Fibroblast of gingiva (primary cell): ENCODE results near the gene GAGE12F.
"Not testable (repeated sequence)": the region's sequence is repeated elsewhere in the genome, so short reads cannot be mapped to it uniquely, and the experiment has no call there.

Experiments used
- DNase-seq: peaks from one replicate; pipeline ENCODE4 v3.0.0-alpha.2; 2011; ENCODE audit warnings: low read depth

Gene GAGE12F, protein sequence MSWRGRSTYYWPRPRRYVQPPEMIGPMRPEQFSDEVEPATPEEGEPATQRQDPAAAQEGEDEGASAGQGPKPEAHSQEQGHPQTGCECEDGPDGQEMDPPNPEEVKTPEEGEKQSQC

DNA sequence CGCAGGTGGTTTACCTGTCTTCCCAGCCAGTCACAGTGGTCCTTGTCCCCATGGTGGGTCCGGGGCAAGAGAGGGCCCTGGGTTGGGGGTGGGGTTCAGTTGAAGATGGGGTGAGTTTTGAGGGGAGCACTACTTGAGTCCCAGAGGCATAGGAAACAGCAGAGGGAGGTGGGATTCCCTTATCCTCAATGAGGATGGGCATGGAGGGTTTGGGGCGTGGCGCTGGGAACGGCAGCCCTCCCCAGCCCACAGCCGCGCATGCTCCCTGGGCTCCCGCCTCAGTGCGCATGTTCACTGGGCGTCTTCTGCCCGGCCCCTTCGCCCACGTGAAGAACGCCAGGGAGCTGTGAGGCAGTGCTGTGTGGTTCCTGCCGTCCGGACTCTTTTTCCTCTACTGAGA, at the start of gene GAGE12F:
GAGE12F (plus strand) TSS at position 301 of the 400 bp plus-strand sequence. CDS start 1,155 bp downstream, outside the sequence.
- not testable (repeated sequence) for DNase-seq

DNA sequence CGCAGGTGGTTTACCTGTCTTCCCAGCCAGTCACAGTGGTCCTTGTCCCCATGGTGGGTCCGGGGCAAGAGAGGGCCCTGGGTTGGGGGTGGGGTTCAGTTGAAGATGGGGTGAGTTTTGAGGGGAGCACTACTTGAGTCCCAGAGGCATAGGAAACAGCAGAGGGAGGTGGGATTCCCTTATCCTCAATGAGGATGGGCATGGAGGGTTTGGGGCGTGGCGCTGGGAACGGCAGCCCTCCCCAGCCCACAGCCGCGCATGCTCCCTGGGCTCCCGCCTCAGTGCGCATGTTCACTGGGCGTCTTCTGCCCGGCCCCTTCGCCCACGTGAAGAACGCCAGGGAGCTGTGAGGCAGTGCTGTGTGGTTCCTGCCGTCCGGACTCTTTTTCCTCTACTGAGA, 28.8 kb upstream of the GAGE12F start, which contains the start of gene GAGE12C:
GAGE12C (plus strand) TSS at position 301 of the 400 bp plus-strand sequence. CDS start 1,155 bp downstream, outside the sequence.
- not testable (repeated sequence) for DNase-seq

DNA sequence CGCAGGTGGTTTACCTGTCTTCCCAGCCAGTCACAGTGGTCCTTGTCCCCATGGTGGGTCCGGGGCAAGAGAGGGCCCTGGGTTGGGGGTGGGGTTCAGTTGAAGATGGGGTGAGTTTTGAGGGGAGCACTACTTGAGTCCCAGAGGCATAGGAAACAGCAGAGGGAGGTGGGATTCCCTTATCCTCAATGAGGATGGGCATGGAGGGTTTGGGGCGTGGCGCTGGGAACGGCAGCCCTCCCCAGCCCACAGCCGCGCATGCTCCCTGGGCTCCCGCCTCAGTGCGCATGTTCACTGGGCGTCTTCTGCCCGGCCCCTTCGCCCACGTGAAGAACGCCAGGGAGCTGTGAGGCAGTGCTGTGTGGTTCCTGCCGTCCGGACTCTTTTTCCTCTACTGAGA, 19.2 kb upstream of the GAGE12F start, which contains the start of gene GAGE12D:
GAGE12D (plus strand) TSS at position 301 of the 400 bp plus-strand sequence. CDS start 1,155 bp downstream, outside the sequence.
- DNase-seq: not testable (repeated sequence)

DNA sequence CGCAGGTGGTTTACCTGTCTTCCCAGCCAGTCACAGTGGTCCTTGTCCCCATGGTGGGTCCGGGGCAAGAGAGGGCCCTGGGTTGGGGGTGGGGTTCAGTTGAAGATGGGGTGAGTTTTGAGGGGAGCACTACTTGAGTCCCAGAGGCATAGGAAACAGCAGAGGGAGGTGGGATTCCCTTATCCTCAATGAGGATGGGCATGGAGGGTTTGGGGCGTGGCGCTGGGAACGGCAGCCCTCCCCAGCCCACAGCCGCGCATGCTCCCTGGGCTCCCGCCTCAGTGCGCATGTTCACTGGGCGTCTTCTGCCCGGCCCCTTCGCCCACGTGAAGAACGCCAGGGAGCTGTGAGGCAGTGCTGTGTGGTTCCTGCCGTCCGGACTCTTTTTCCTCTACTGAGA, 9.7 kb upstream of the GAGE12F start, which contains the start of gene GAGE12E:
GAGE12E (plus strand) TSS at position 301 of the 400 bp plus-strand sequence. CDS start 1,155 bp downstream, outside the sequence.
- not testable (repeated sequence) for DNase-seq

DNA sequence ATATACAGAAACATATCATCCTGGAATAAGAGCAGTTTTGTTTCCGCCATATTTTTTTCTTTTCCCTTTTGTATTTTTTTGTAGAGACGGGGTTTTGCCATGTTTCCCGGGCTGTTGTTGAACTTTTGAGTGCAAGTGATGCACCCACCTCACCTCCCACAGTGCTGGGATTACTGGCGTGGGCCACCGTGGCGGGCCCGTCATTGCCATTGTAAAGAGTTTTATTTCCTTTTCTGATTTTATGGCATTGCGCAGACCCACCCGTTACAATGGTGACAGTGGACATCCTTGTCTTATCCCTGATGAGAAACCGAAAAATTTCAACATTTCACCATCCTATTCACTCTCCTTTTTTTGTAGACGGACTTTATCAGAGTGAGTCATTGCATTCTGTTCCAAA, 8.1 kb downstream of the GAGE12F start:
- DNase-seq: not testable (repeated sequence)

DNA sequence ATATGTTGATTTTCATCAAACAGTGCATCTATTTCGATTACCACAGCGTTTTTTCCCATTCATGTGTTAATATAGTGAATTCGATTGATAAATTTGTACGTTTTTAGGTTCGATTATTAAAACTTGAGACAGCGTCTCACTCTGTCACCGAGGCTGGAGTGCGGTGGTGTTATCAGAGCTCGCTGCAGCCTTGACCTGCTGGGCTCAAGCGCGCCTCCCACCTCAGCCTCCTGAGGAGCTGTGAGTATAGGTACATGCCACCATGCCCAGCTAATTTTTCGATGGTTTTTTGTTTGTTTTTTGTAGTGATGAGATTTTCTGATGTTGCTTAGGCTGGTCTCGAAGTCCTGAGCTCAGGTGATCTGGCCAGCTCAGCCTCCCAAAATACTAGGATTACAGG, 8.5 kb downstream of the GAGE12F start:
- not testable (repeated sequence) for DNase-seq

DNA sequence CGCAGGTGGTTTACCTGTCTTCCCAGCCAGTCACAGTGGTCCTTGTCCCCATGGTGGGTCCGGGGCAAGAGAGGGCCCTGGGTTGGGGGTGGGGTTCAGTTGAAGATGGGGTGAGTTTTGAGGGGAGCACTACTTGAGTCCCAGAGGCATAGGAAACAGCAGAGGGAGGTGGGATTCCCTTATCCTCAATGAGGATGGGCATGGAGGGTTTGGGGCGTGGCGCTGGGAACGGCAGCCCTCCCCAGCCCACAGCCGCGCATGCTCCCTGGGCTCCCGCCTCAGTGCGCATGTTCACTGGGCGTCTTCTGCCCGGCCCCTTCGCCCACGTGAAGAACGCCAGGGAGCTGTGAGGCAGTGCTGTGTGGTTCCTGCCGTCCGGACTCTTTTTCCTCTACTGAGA, 9.5 kb downstream of the GAGE12F start, which contains the start of gene GAGE12G:
GAGE12G (plus strand) TSS at position 301 of the 400 bp plus-strand sequence. CDS start 1,155 bp downstream, outside the sequence.
- not testable (repeated sequence) for DNase-seq

DNA sequence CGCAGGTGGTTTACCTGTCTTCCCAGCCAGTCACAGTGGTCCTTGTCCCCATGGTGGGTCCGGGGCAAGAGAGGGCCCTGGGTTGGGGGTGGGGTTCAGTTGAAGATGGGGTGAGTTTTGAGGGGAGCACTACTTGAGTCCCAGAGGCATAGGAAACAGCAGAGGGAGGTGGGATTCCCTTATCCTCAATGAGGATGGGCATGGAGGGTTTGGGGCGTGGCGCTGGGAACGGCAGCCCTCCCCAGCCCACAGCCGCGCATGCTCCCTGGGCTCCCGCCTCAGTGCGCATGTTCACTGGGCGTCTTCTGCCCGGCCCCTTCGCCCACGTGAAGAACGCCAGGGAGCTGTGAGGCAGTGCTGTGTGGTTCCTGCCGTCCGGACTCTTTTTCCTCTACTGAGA, 19.0 kb downstream of the GAGE12F start, which contains the start of gene GAGE12H:
GAGE12H (plus strand) TSS at position 301 of the 400 bp plus-strand sequence. CDS start 1,155 bp downstream, outside the sequence.
- DNase-seq: not testable (repeated sequence)

DNA sequence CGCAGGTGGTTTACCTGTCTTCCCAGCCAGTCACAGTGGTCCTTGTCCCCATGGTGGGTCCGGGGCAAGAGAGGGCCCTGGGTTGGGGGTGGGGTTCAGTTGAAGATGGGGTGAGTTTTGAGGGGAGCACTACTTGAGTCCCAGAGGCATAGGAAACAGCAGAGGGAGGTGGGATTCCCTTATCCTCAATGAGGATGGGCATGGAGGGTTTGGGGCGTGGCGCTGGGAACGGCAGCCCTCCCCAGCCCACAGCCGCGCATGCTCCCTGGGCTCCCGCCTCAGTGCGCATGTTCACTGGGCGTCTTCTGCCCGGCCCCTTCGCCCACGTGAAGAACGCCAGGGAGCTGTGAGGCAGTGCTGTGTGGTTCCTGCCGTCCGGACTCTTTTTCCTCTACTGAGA, 28.6 kb downstream of the GAGE12F start, which contains the start of gene GAGE2A:
GAGE2A (plus strand) TSS at position 301 of the 400 bp plus-strand sequence. CDS start 1,155 bp downstream, outside the sequence.
- not testable (repeated sequence) for DNase-seq

DNA sequence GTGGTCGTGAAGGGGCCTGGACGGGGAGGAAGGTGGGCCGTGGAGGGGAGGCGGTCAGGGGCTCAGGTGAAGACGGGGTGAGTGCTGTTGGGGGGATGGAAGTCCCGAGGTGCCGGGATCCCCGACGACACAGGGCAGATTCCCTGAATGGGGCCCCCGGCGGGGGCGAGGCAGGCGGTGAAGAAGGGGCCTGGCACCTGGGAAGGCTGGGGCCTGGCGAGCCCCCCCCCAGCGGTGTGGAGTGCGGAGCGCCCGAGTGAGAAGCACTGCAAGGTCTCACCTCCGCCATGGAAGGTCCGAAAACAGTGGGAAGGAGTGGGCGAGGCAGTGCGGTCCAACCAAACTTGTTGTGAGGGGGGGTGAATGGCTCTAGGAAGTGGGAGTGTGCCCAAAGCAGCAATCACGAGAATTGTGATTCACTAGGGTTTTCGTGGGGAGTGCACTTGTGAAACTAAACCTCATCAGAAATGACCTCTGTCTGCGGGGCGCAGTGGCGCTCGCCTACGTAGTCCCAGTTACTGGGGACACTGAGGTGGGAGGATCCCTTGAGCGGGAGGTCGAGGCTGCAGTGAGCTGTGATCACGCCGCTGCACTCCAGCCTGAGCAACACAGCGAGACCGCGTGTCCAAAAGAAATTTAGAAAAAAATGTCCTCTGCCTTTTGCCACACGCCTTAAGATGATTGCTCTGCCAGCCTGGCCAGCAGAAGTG, 29.3 kb downstream of the GAGE12F start:
- not testable (repeated sequence) for DNase-seq

DNA sequence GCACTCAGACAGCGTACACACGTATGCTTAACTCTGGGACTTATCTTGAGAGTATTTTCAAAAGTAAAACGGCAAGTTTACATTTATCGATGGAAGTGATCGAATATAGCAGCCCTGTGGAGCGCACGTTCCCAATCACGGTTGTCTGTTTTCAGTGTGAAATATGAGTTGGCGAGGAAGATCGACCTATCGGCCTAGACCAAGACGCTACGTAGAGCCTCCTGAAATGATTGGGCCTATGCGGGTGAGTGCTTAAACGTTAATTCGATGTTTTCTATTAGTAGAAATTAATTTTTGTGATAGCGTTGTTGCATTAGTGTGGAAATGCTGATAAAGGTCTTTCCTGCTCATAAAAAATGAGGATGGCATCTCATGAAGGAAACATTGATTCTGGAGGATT, 29.8 kb downstream of the GAGE12F start:
- DNase-seq: not testable (repeated sequence)

DNA sequence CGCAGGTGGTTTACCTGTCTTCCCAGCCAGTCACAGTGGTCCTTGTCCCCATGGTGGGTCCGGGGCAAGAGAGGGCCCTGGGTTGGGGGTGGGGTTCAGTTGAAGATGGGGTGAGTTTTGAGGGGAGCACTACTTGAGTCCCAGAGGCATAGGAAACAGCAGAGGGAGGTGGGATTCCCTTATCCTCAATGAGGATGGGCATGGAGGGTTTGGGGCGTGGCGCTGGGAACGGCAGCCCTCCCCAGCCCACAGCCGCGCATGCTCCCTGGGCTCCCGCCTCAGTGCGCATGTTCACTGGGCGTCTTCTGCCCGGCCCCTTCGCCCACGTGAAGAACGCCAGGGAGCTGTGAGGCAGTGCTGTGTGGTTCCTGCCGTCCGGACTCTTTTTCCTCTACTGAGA, 38.1 kb downstream of the GAGE12F start, which contains the start of gene GAGE1:
GAGE1 (plus strand) TSS at position 301 of the 400 bp plus-strand sequence. CDS start 1,155 bp downstream, outside the sequence.
- DNase-seq: not testable (repeated sequence)

DNA sequence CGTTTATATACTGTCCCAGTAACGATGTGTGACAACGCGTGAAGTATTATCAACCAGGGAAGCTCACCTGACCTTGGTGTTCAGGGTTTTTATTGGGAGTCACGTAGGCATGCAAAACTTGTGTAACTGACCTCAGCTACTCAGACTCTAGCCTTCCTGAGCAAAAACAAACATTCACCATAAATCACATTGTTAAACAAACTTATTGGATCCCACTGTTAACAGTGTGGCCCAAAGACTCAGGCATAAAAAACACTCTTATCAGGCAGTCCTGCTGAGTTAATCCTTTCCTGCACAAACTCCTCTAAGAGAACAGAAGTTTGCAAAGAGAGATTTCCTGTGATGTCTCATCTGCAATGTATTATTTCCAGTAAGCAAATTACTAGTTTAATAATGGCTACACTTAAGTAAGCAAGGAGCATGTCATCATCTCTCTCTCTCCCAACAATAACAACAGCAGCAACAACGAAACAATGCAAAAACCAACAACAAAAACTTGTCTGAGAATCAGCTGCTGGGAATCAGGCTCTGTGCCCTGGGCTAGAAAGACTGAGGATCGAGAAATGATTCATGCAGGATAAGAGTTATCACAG, 50.2 kb downstream of the GAGE12F start:
- no peak for DNase-seq
